ENCODE measurements around the gene MTERF1.

Gene MTERF1

DNA sequence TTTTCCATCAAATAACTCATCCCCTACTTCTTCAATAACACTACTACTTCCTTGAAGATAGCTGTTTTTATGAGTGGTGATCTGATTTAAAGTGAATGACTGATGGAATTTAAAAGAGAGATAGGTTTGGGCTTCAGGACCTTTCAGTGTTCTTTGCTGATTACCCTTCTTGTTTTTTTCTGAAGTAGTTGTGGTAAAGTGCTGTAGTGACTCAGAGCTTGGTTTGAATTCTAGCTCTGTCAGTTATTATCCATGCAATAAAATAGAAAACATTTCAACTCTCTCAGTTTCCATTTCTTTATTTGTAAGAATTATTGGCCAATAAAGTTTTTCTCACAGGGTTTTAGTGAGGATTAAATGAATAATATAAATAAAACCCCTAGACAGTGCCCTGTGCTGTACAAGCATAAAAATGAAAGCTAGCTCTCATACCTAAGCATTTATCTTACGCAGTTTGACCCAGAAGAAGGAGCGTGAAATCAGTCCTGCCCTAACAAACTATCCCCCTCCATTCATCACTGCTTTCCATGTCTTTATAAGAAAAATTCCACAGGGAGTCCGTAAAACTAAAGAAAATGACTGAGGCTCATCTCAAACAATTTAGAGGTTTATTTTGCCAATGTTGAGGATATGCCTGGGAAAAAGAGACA, 35.0 kb upstream of the MTERF1 start:
- no peak for DNase-seq (ENCODE audit: low read depth)
- H3K4me3 ChIP-seq (ENCODE audit: low read length), result no peak overlapping the region
- TF ChIP-seq, protein P1, sequence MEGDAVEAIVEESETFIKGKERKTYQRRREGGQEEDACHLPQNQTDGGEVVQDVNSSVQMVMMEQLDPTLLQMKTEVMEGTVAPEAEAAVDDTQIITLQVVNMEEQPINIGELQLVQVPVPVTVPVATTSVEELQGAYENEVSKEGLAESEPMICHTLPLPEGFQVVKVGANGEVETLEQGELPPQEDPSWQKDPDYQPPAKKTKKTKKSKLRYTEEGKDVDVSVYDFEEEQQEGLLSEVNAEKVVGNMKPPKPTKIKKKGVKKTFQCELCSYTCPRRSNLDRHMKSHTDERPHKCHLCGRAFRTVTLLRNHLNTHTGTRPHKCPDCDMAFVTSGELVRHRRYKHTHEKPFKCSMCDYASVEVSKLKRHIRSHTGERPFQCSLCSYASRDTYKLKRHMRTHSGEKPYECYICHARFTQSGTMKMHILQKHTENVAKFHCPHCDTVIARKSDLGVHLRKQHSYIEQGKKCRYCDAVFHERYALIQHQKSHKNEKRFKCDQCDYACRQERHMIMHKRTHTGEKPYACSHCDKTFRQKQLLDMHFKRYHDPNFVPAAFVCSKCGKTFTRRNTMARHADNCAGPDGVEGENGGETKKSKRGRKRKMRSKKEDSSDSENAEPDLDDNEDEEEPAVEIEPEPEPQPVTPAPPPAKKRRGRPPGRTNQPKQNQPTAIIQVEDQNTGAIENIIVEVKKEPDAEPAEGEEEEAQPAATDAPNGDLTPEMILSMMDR (IDR thresholded peaks at IDR 0.05; ENCODE audit: insufficient read depth, low read depth, low read length, missing control alignments), result no peak

DNA sequence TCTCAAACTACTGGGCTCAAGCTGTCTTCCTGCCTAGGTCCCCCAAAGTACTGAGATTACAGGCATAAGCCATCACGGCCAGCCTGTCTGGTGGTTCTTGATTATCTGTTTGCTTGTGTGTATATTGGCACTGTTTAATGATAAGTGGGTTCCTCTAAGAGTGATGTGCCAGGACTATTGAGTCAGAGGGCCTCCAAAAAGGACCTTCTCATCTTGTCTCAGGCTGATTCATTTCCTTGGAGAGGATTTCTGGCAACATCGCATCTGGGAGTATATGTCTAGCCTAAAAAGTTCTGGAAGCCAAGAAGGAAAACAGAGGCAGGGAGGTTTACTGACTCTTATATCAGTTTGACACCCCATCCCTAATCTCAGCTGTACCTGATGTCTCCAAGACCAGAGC, 33.1 kb upstream of the MTERF1 start:
- peak; percentile 8 for DNase-seq (ENCODE audit: low read depth)
- TF ChIP-seq, protein P1 (IDR thresholded peaks at IDR 0.05; ENCODE audit: insufficient read depth, low read depth, low read length, missing control alignments), result no peak
- H3K4me3 ChIP-seq (ENCODE audit: low read length), result no peak overlapping the region

DNA sequence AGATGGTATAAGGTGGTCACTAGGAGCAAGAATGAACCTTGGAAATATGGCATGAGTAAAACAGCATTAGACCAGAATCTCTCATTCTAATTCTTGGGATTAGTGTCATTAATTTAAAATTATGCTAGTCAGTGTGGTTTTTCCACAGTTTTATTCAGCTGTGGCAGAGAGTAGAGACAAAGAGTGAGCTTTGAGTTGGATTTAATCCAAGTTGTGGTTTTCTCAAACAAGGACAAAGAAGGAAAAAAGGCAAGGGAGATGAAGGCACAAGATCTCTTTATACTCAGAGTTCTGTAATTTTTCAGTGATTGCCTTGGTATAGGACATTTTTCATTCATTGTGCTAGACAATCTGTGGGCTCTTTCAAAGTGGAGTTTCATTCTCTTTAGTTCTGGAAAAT, 32.0 kb upstream of the MTERF1 start:
- no peak overlapping the region for H3K4me3 ChIP-seq (ENCODE audit: low read length)
- TF ChIP-seq, protein P1 (IDR thresholded peaks at IDR 0.05; ENCODE audit: insufficient read depth, low read depth, low read length, missing control alignments), result no peak
- DNase-seq (ENCODE audit: low read depth), result no peak

DNA sequence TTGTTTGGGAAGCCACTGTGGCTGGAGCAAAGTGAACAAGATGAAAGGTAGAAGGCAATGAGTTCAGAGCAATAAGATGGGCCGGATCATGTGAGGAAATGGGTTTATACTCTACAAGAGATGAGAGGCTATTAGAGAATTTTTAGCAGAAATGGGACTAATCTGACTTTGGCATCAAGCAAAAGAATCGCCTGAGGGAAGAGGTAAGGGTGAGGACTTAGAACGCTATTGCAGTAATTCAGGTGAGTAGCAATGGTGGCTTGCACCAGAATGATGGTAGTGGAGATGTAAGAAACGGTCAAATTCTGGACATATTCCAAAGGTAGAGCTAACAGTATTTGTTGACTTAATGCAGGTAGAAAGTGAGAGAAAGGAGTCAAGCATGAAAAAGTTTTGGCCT, 30.6 kb upstream of the MTERF1 start:
- H3K4me3 ChIP-seq (ENCODE audit: low read length), result no peak overlapping the region
- TF ChIP-seq, protein P1 (IDR thresholded peaks at IDR 0.05; ENCODE audit: insufficient read depth, low read depth, low read length, missing control alignments), result no peak
- DNase-seq (ENCODE audit: low read depth), result no peak

DNA sequence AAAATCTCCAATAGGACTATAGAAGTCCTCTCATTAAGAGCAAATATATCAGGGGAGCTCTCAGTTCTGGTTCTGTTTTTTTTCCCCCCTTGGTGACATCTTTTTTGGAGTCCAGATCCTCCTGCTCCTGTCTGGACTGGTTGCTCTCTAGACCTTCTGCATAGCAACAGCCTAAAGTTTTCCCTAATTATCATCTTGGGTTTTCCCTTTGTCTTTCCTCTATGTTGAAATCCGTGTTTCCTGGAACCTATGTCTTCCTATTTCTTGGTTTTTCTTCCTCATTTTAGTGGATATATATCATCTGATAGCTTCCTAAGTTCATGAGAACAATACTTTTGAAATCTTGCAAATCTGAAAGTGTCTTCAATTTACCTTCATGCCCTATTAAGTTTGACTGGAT, 29.7 kb upstream of the MTERF1 start:
- H3K4me3 ChIP-seq (ENCODE audit: low read length), result no peak overlapping the region
- DNase-seq (ENCODE audit: low read depth), result no peak
- TF ChIP-seq, protein P1 (IDR thresholded peaks at IDR 0.05; ENCODE audit: insufficient read depth, low read depth, low read length, missing control alignments), result no peak

DNA sequence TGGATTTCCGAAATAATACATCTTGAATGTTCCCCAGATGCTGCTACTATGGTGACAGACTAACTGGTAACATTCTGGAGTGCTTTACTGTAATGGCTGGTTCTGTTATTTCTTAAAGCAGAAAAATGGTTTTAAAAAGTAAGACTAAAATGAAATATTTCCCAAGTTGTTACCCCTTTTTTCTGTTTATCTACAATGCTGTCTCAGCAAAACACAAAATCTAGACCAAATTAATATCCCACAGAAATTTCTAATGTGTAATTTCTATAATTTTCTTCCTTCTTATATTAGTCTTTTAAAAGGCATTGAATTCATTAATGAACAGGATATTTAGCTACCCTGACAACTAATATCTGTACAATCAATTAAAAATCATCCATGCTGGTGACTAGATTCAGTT, 19.1 kb upstream of the MTERF1 start:
- TF ChIP-seq, protein P1 (IDR thresholded peaks at IDR 0.05; ENCODE audit: insufficient read depth, low read depth, low read length, missing control alignments), result no peak
- DNase-seq (ENCODE audit: low read depth), result no peak
- no peak overlapping the region for H3K4me3 ChIP-seq (ENCODE audit: low read length)
